Kasumi-1 (cell line): ENCODE results near the gene CHRNA1.

Experiments
- DNase-seq, 2 experiments: peaks; one replicate each; lab custom pipeline; 2025; lab: John Stamatoyannopoulos, UW

CHRNA1 gene

GRCh38 chr2:174781996-174782395, 17.7 kb upstream of the CHRNA1 start:
- DNase-seq = no peak

- DNase-seq = no peak
Observed at GRCh38 chr2:174781298-174781697, 17.0 kb upstream of the CHRNA1 start.

- no peak for DNase-seq
Observed at GRCh38 chr2:174780856-174781255, 16.6 kb upstream of the CHRNA1 start.

DNA sequence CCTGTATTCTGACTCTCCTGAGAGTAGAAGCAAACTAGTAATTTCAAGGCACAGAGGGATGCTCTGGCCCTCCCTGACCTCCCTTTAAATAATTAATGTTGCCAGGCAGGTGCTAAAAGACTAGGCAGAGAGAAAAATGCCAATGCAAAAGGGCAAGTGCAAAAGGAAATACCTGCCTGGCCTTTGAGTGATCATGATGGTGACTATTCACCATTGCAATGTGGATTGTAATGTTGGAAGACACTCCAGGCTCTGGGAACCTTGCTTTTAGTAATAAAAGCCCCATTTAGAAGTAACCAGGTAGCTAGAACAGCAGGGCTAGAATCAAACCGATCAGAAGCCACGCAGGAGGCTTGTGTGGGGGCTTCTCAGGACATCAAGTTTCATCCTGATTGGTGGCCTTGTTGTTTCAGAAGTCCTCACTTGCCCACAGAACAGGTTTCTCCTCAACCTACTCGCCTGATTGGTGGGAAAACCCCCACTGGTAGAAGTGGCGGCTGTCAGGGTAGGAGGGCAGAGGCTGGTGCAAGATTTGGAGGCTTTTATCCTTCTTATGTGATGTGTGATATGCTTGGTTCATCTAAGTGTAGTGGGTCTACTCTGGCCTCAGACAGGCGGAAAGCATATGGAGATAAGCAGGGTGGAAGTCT, 16.0 kb upstream of the CHRNA1 start:
- no peak for DNase-seq

- no peak for DNase-seq
Observed at GRCh38 chr2:174779361-174779928, 15.2 kb upstream of the CHRNA1 start.

DNA sequence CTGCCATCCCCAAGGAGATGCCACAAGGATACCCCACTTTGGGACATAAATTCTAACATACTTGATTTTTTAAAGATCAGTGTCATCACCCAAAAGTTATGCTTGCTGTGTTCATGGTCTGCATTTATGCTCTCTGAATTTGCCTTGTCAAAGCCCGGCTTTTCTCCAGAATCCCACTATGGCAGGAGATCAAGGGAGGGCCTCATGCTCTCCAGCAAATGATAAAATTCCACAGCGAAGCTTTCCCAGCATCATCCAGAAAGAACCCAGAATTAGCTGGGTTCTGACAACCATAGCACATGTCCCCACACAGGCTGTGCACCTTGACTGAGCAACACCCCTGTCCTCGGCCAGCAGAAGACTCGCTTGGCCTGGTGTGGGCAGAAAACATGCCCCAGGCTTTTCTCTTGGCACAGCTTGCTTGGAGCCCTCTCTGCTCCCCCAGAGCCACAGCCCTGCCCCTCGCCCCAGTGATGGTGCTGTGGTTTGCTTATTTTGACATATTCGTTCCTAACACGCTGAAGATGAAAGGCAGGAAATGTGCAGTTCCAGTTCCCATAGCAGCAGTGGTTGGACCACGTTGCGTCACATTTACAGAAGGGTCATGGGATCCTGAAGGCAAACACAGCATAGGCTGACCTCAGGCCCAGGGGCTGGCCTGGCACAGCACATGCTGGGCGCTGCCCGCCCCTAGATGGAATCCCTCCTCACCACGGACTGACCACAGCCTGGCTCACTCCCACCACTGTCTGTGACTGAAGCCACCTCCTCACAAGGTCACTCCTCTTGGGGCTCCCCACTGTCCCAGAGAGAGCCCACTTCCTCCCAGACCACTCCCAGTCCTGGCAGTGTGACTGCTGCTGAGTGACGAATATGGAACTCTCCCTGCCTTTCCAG, 14.1 kb upstream of the CHRNA1 start:
- DNase-seq = peak; percentile 77 to 90

DNA sequence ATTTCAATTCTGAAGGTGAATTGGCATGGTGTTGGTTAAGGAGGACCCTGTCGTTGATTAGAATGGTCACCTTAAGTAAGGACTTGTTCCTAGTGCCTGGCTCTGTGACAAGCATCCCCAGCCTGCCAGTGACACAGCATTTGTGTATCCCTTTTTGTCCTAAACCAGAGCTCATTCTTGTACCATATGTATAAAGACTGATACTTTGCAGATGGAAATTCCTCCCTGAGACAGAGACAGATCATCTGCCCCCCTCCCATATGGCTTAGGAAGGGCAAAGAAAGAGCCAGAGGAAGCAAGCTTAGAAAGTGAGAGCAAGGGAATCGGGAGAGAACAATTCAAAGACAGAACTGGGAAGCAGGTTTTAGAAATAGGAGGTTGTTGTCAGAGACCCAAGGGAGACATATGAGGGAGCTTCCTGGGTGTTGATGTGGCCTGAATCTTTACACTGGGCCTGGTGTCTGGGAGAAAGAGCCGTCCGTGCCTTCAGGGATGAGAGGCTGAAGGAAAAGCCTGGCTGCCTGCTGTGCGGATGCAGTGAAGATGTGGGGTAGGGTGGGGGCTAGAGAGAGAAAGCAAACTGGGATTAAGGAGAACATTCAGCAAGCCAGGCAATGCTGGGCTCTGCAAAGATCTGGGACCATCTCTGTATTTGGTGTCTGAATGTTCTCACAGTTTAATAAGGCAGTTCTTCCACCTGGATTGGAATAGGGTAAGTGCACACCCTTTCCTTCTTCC, 13.2 kb upstream of the CHRNA1 start:
- no peak for DNase-seq

DNA sequence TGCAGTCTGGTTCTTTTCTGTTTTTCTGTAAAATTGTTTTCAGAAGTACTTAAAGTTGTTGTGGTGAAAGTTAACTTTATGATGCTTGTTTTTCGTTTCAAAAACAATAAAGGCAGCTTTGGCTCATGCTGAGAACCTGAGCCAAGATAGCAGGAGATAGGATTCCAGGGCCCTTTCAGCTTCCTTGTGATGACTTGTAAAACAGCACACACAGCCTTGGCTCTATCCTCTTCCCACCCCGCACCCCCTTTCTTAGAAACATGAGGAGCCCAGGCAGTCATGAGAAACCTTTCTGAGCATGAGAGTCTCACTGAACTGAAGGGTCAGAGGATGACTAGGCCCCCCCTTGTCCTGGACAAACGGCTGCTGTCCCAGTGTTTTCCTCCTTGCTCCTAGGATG, 12.4 kb upstream of the CHRNA1 start:
- DNase-seq = no peak

GRCh38 chr2:174776223-174776622, 12.0 kb upstream of the CHRNA1 start:
- no peak for DNase-seq

- no peak for DNase-seq
Observed at GRCh38 chr2:174775571-174775980, 11.3 kb upstream of the CHRNA1 start.

DNA sequence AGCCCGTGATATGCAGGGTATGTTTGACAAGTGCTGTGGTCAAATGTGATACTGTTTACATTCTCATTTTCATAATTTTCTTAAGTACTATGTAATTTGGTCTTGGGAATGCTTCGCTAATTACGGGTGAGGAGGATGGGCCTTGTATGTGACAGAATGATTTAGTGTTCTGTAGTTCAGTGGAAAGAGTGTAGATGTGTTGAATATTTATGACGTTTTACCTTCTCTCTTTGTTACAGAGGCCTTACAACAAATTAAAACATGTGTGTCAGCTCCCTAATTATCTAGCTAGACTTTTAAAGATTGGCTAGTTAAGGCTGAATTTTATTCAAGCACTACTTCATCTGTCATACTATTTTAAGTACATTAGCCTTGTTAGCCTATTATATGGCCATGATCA, 10.6 kb upstream of the CHRNA1 start:
- no peak for DNase-seq

GRCh38 chr2:174773215-174773614, 8.9 kb upstream of the CHRNA1 start:
- no peak for DNase-seq

DNA sequence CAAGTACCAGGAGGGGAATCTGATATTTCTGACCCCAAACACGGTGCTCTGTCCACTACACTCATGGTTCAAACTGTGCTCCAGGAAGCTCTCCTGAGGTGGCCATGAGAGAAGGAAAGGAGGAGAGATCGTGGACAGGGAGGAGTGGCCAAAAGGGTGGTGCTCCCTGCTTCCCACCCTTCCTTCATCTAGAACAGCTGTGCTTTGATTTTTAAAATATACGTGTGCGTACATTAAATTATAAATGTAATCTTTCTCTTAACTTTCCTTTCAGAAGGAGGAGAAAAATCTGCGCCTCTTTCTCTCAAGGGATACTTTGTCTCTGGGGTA, 8.2 kb upstream of the CHRNA1 start:
- no peak for DNase-seq

DNA sequence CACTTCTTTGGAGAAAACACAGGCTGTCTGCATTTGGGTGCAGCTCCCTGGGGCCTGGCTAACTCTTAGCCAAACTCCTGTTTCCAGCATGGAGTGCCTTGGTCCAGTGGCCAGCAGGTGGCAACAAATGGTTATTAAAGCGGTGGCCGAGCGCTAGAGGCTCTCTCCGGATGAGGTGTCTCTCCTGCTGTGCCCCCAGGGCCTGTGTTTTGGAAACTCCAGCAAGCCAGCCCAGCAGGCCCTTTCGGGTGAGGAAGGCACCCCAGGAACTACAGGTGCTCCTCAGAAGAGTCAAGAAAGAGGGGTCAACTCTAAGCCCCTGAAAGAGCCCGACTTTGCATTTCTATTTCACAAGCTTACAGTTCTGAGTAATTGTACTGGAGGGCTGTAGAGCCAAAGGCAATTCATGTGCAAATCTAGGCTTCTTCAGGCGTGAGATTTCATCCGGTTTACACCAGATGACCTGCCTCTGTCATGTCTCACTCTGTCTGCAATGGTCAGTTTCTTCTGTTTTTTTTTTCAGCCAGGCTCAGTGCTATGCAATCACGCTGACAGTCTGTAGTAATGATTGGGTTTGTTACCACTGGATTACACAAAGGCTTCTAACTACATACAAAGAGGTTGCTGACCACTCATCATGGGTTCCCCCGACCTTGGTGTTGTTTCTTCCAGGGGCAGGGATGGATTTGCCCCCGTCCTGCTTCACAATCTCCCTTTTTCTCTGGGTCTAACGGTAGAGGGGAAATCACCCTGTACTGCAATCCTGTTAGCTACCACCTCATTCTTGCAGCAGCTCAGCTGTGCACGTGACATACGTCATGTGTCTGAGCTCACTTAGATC, 7.6 kb upstream of the CHRNA1 start:
- DNase-seq = peak; percentile 54 to 67

DNA sequence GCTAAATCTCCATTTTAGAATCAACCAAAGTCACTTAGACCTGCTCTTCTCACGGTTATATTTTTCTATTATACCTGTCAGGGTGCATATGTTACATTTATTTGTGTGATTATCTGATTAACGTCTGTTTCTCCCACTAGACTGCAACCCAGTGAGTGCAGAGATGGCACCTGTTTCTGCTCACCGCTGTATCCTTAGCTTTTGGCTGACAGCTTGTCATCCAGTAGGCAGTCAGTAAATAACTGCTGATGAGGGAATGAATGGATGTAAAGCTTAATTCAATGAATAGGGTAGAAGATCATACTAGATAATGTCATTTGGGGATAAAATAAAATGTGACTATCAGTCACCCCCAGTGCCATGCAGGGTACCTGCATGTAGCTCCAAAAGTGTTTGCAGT, 6.9 kb upstream of the CHRNA1 start:
- DNase-seq = no peak

DNA sequence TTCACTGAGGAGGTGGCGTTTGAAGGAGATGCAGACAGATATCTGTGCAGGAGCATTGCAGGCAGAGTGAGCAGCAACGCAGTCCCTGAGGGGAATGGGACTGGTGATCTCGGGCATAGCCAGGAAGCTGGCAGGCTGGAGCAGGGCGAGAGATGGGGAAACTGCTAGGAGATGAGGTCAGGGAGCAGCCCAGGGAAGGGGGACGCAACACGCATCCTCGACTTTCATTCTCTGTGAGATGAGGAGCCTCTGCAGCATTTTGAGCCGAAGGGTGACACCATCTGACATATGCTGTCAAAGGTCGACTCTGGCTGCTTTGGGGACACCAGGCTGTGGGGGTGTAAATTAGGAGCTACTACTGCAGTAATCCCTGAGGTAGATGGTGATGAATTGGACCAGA, 4.3 kb upstream of the CHRNA1 start:
- no peak for DNase-seq

DNA sequence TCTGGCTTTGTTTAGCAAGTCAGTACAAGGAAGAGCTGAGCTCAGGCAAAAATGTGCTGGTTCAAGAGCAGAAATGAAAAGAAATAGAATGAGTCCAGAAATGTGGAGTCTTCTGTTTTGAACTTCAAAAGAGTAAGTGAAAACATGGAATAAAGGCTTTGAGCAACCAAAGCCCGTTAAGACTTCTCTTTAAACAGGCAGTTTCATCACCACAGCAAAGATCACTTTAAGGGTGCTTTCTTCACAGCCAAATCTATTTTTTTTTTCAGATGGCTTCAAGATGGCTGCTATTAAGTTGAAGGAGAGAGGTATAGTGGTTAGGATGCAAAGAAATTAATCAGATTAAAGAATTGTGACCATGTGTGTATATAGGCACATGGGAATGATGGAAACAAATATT, 2.0 kb upstream of the CHRNA1 start:
- no peak for DNase-seq

DNA sequence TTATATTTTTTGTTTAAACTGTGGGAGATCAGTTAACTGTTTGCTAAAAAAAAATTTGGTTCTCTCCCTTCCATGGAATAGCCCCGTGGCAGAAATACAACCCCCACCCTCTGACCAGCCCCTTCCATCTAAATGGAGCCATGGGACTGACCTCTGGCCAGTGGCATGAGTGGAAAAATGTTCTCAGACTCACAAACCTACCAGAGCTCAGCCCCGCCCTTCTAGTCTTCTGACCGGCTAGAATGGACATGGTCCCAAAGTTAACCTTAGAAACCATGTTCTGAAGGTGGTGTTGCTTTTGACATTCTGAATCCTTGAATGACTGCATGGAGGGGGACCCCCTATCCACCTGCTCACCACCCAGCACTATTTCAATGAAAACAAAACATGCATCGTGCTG, 1.3 kb upstream of the CHRNA1 start:
- no peak for DNase-seq

DNA sequence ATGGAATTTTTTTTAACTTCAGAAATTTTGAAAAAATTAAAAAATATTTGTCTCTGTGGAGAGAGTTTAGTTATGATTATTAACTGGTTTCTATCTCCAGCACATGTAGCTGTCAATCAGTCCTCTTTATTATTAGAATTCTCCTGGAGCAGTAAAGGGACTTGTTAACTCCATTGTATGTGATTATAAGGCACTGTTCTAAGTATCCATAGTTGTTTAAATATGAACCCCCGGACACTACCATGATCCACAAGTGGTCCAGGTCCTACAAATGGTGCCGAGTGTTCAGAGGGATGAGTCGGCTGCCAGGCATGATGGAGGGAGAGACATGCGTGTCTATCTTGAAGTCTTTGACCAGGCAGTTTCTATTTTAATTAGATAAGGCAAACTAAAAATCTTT, 492 bp downstream of the CHRNA1 start:
- DNase-seq = no peak

DNA sequence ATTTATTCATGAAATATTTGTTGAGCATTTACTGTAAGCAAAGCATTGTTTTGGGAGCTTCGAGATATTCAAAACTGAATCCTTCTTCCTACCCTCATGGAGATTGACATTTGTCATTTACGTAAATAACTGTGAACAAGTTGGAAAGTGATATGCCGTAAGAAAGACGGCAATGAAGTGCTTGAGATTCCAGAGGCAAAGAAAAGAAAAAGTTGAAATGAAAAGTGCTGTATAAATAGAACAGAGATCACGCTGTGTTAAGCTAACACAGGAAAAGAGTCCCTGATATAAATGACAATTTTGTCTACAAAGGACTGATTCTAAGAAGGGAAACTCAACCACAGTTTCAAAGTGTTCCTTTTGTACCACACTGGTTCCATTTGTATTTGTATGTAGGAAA, 1.8 kb downstream of the CHRNA1 start:
- no peak for DNase-seq

DNA sequence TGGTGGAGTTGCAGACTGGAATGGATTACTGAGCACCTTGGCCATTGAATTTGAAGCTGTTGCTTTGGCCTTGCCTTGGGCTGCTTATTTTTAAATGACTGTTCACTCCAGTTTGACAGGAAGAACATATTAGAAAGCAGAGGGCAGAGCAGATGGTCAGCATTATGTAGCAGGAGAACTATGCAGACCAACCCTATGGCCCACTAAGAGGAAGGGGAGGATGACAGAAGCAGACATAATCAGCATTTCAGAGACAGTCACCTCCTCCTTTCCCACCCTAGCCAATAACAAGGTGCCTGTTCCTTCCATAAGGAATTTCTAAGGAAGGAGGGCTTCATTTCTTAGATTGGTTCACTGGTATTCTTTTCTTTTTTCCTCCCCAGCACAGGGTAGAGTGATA, 2.4 kb downstream of the CHRNA1 start:
- no peak for DNase-seq
